Neural crest cell (in vitro differentiated cells): Measurements from ENCODE around the gene UMODL1. TPM values are rescaled to one million over a fixed set of nuclear protein-coding genes. Genes with fewer than 3 reads are reported as not detected.
A peak's percentile ranks its signal among the peaks of the same experiment; 100 is the strongest.

ENCODE experiments used
- DNase-seq: peaks from one replicate; pipeline ENCODE4 v3.0.0; 2021; ENCODE audit warnings: low read depth, mixed read lengths, low spot score
- H3K27ac Mint-ChIP-seq: one replicate; pipeline ENCODE4 v1.8.0; 2021; ENCODE audit warnings: mild to moderate bottlenecking, mixed read lengths; ENCODE audit not compliant: unreplicated experiment
- H3K27me3 Mint-ChIP-seq: 2 replicates; pipeline ENCODE4 v1.8.0; 2021; ENCODE audit warnings: low read depth, mild to moderate bottlenecking, mixed read lengths
- H3K36me3 Mint-ChIP-seq: 2 replicates; pipeline ENCODE4 v1.8.0; 2021; ENCODE audit warnings: low read depth, mild to moderate bottlenecking, mixed read lengths
- H3K4me1 Mint-ChIP-seq: 2 replicates; pipeline ENCODE4 v1.8.0; 2021; ENCODE audit warnings: mixed read lengths
- H3K4me3 Mint-ChIP-seq: one replicate; pipeline ENCODE4 v1.8.0; 2021; ENCODE audit warnings: mild to moderate bottlenecking, mixed read lengths
- H3K9me3 Mint-ChIP-seq: 2 replicates; pipeline ENCODE4 v1.8.0; 2021; ENCODE audit warnings: mixed read lengths
- CTCF ChIP-seq: fragments of 200-600 bp; sonication (generic); conservative IDR thresholded peaks from 2 replicates; pipeline ENCODE4 v1.5.0; 2021; ENCODE audit warnings: antibody characterized with exemption, mild to moderate bottlenecking
- total RNA-seq: library from RNA; stranded (reverse); gene quantifications from 2 replicates; pipeline ENCODE4 v1.2.1, GENCODE V29; 2021

The UMODL1 gene
- total RNA-seq, 1 donor from 2014 or later, result not detected

GRCh38 chr21:42097860-42098454 lies 26.8 kb downstream of the UMODL1 start:
- H3K4me1 Mint-ChIP-seq, result peaks cover 11% of the 10 kb centered on the region
- TF ChIP-seq CTCF, result no peak
- H3K36me3 Mint-ChIP-seq, result peaks cover 2% of the 10 kb centered on the region
- no peak for DNase-seq
- H3K27me3 Mint-ChIP-seq, result no peaks in the 10 kb centered on the region
- H3K9me3 Mint-ChIP-seq, result peaks cover 2% of the 10 kb centered on the region
- H3K27ac Mint-ChIP-seq, result peak overlapping the region; percentile 89
- no peak overlapping the region for H3K4me3 Mint-ChIP-seq

- peak overlapping the region; percentile 62 for H3K27ac Mint-ChIP-seq
- peaks cover 16% of the 10 kb centered on the region for H3K4me1 Mint-ChIP-seq
Measured at GRCh38 chr21:42098957-42099505, 27.9 kb downstream of the UMODL1 start.

GRCh38 chr21:42101246-42101645 lies 30.1 kb downstream of the UMODL1 start:
- Mint-ChIP-seq H3K36me3 (no peaks in the 10 kb centered on the region), H3K27me3 (no peaks in the 10 kb centered on the region), H3K4me3 (no peak overlapping the region), H3K4me1 (peaks cover 16% of the 10 kb centered on the region), H3K27ac (no peak overlapping the region), H3K9me3 (no peaks in the 10 kb centered on the region)
- TF ChIP-seq CTCF, result no peak
- no peak for DNase-seq

More at GRCh38 chr21:42098957-42099505, 27.9 kb downstream of the UMODL1 start:
- H3K27me3 Mint-ChIP-seq, result no peaks in the 10 kb centered on the region
- DNase-seq, result no peak
- peaks cover 2% of the 10 kb centered on the region for H3K9me3 Mint-ChIP-seq
- H3K36me3 Mint-ChIP-seq, result peaks cover 2% of the 10 kb centered on the region
- no peak for TF ChIP-seq CTCF
- no peak overlapping the region for H3K4me3 Mint-ChIP-seq

- Mint-ChIP-seq H3K4me3 (no peak overlapping the region), H3K36me3 (no peaks in the 10 kb centered on the region), H3K27me3 (no peaks in the 10 kb centered on the region), H3K9me3 (no peaks in the 10 kb centered on the region), H3K4me1 (peaks cover 20% of the 10 kb centered on the region), H3K27ac (no peak overlapping the region)
- no peak for DNase-seq
- TF ChIP-seq CTCF, result no peak
Measured at GRCh38 chr21:42102076-42102475, 31.0 kb downstream of the UMODL1 start.

GRCh38 chr21:42102526-42102925 lies 31.4 kb downstream of the UMODL1 start:
- no peaks in the 10 kb centered on the region for H3K9me3 Mint-ChIP-seq
- TF ChIP-seq CTCF, result no peak
- no peak overlapping the region for H3K27ac Mint-ChIP-seq
- no peaks in the 10 kb centered on the region for H3K27me3 Mint-ChIP-seq
- no peaks in the 10 kb centered on the region for H3K36me3 Mint-ChIP-seq
- DNase-seq, result no peak
- peaks cover 18% of the 10 kb centered on the region for H3K4me1 Mint-ChIP-seq
- no peak overlapping the region for H3K4me3 Mint-ChIP-seq
